SJSA1 (cell line): Measurements from ENCODE around the gene SRSF7. TPM values are rescaled to one million over a fixed set of nuclear protein-coding genes. Genes with fewer than 3 reads are reported as not detected.
"Not testable (repeated sequence)": the region's sequence is repeated elsewhere in the genome, so short reads cannot be mapped to it uniquely, and the experiment has no call there.

Source experiments
- DNase-seq, 2 experiments: peaks; one replicate each; pipeline ENCODE4 v3.0.0-alpha.2; 2015 to 2020; ENCODE audit warnings: low spot score in 2 of 2, low read depth in 1 of 2
- H3K27ac ChIP-seq: fragments of 250-450 bp; sonication (Bioruptor Pico); 2 replicates; pipeline ENCODE4 v1.5.1; 2020; ENCODE audit warnings: mild to moderate bottlenecking, moderate library complexity
- H3K27me3 ChIP-seq: fragments of 250-450 bp; sonication (Bioruptor Pico); replicated peaks from 2 replicates; pipeline ENCODE4 v1.5.1; 2020; ENCODE audit warnings: mild to moderate bottlenecking, moderate library complexity
- H3K36me3 ChIP-seq: fragments of 250-450 bp; sonication (Bioruptor Pico); 2 replicates; pipeline ENCODE4 v1.5.1; 2020; ENCODE audit warnings: mild to moderate bottlenecking
- H3K4me1 ChIP-seq: fragments of 250-450 bp; sonication (Bioruptor Pico); replicated peaks from 2 replicates; pipeline ENCODE4 v1.6.1; 2021; ENCODE audit warnings: mild to moderate bottlenecking
- H3K4me3 ChIP-seq: fragments of 250-450 bp; sonication (Bioruptor Pico); 2 replicates; pipeline ENCODE4 v1.5.1; 2020; ENCODE audit warnings: mild to moderate bottlenecking
- H3K9me3 ChIP-seq: fragments of 250-450 bp; sonication (Bioruptor Pico); replicated peaks from 2 replicates; pipeline ENCODE4 v1.5.1; 2020; ENCODE audit warnings: mild to moderate bottlenecking
- total RNA-seq: library from RNA; depleted of rRNA; stranded (reverse); fragments of >200 nt; shearing (Covaris generic); gene quantifications from 2 replicates; pipeline ENCODE4 v1.2.3, GENCODE V29; 2014

The SRSF7 gene
- total RNA-seq, 1 experiment from 2014 or later: 275 TPM

- no peak for DNase-seq
- no peak overlapping the region for H3K4me3 ChIP-seq
- no peak overlapping the region for H3K27ac ChIP-seq
These were observed 37.8 kb downstream of the SRSF7 start for GRCh38 chr2:38713338-38713737.

GRCh38 chr2:38712871-38713270 lies 38.3 kb downstream of the SRSF7 start:
- H3K9me3 ChIP-seq: no peaks in the 10 kb centered on the region
- H3K4me1 ChIP-seq: no peaks in the 10 kb centered on the region
- H3K36me3 ChIP-seq: no peaks in the 10 kb centered on the region
- H3K27me3 ChIP-seq: no peaks in the 10 kb centered on the region
- no peak overlapping the region for H3K4me3 ChIP-seq
- no peak for DNase-seq
- no peak overlapping the region for H3K27ac ChIP-seq

More at GRCh38 chr2:38713338-38713737, 37.8 kb downstream of the SRSF7 start:
- no peaks in the 10 kb centered on the region for H3K4me1 ChIP-seq
- H3K9me3 ChIP-seq: no peaks in the 10 kb centered on the region
- H3K27me3 ChIP-seq: no peaks in the 10 kb centered on the region
- no peaks in the 10 kb centered on the region for H3K36me3 ChIP-seq

GRCh38 chr2:38712413-38712812 lies 38.7 kb downstream of the SRSF7 start:
- no peak for DNase-seq
- Histone ChIP-seq H3K4me3 (no peak overlapping the region), H3K4me1 (no peaks in the 10 kb centered on the region), H3K36me3 (no peaks in the 10 kb centered on the region), H3K9me3 (no peaks in the 10 kb centered on the region), H3K27ac (no peak overlapping the region), H3K27me3 (no peaks in the 10 kb centered on the region)

GRCh38 chr2:38711558-38711957 lies 39.6 kb downstream of the SRSF7 start:
- Histone ChIP-seq H3K4me1 (no peaks in the 10 kb centered on the region), H3K9me3 (no peaks in the 10 kb centered on the region), H3K4me3 (no peak overlapping the region), H3K27ac (no peak overlapping the region), H3K36me3 (no peaks in the 10 kb centered on the region), H3K27me3 (no peaks in the 10 kb centered on the region)
- DNase-seq: no peak

- DNase-seq: no peak
- Histone ChIP-seq H3K4me1 (no peaks in the 10 kb centered on the region), H3K4me3 (no peak overlapping the region), H3K27me3 (no peaks in the 10 kb centered on the region), H3K27ac (no peak overlapping the region), H3K36me3 (no peaks in the 10 kb centered on the region), H3K9me3 (no peaks in the 10 kb centered on the region)
These were observed 41.5 kb downstream of the SRSF7 start for GRCh38 chr2:38709567-38710194.

- Histone ChIP-seq H3K9me3 (no peaks in the 10 kb centered on the region), H3K4me3 (no peak overlapping the region), H3K4me1 (no peaks in the 10 kb centered on the region), H3K27me3 (no peaks in the 10 kb centered on the region), H3K27ac (no peak overlapping the region), H3K36me3 (no peaks in the 10 kb centered on the region)
- DNase-seq: no peak
These were observed 42.1 kb downstream of the SRSF7 start for GRCh38 chr2:38708900-38709566.

GRCh38 chr2:38708491-38708890 lies 42.7 kb downstream of the SRSF7 start:
- not testable (repeated sequence) for H3K36me3 ChIP-seq, H3K27ac ChIP-seq, H3K27me3 ChIP-seq, H3K4me3 ChIP-seq, DNase-seq, H3K4me1 ChIP-seq, H3K9me3 ChIP-seq

- Histone ChIP-seq H3K36me3 (no peaks in the 10 kb centered on the region), H3K27me3 (no peaks in the 10 kb centered on the region), H3K27ac (no peak overlapping the region), H3K9me3 (no peaks in the 10 kb centered on the region), H3K4me3 (no peak overlapping the region), H3K4me1 (no peaks in the 10 kb centered on the region; the same call in 1 of the 2 replicates)
- no peak for DNase-seq
These were observed 44.3 kb downstream of the SRSF7 start for GRCh38 chr2:38706846-38707345.

- no peak overlapping the region for H3K4me3 ChIP-seq
- no peaks in the 10 kb centered on the region for H3K36me3 ChIP-seq
- no peaks in the 10 kb centered on the region for H3K27me3 ChIP-seq
- H3K4me1 ChIP-seq: no peaks in the 10 kb centered on the region; the same call in 1 of the 2 replicates
- no peak overlapping the region for H3K27ac ChIP-seq
- H3K9me3 ChIP-seq: no peaks in the 10 kb centered on the region
- DNase-seq: no peak
These were observed 46.5 kb downstream of the SRSF7 start for GRCh38 chr2:38704664-38705063.

- H3K4me1 ChIP-seq, DNase-seq, H3K36me3 ChIP-seq, H3K9me3 ChIP-seq, H3K4me3 ChIP-seq, H3K27ac ChIP-seq, H3K27me3 ChIP-seq: not testable (repeated sequence)
These were observed 47.8 kb downstream of the SRSF7 start for GRCh38 chr2:38703336-38703735.

- no peak overlapping the region for H3K27ac ChIP-seq
- no peak overlapping the region for H3K4me3 ChIP-seq
These were observed 48.7 kb downstream of the SRSF7 start for GRCh38 chr2:38702413-38702812.

GRCh38 chr2:38701542-38701941 lies 49.6 kb downstream of the SRSF7 start:
- Histone ChIP-seq H3K4me3 (no peak overlapping the region), H3K9me3 (no peaks in the 10 kb centered on the region), H3K36me3 (no peaks in the 10 kb centered on the region), H3K27ac (no peak overlapping the region), H3K27me3 (no peaks in the 10 kb centered on the region), H3K4me1 (no peaks in the 10 kb centered on the region; the same call in 1 of the 2 replicates)
- no peak for DNase-seq

More at GRCh38 chr2:38702413-38702812, 48.7 kb downstream of the SRSF7 start:
- no peaks in the 10 kb centered on the region for H3K9me3 ChIP-seq
- H3K27me3 ChIP-seq: no peaks in the 10 kb centered on the region
- no peaks in the 10 kb centered on the region for H3K36me3 ChIP-seq
- H3K4me1 ChIP-seq: no peaks in the 10 kb centered on the region; the same call in 1 of the 2 replicates
- DNase-seq: peak in 1 of 2 experiments; percentile 40

- Histone ChIP-seq H3K9me3 (no peaks in the 10 kb centered on the region), H3K27me3 (no peaks in the 10 kb centered on the region), H3K4me1 (no peaks in the 10 kb centered on the region; the same call in 1 of the 2 replicates), H3K36me3 (no peaks in the 10 kb centered on the region), H3K4me3 (no peak overlapping the region), H3K27ac (no peak overlapping the region)
- DNase-seq: no peak
These were observed 50.2 kb downstream of the SRSF7 start for GRCh38 chr2:38700881-38701458.

GRCh38 chr2:38700113-38700785 lies 50.9 kb downstream of the SRSF7 start:
- Histone ChIP-seq H3K4me1 (no peaks in the 10 kb centered on the region; the same call in 1 of the 2 replicates), H3K9me3 (no peaks in the 10 kb centered on the region), H3K36me3 (no peaks in the 10 kb centered on the region), H3K27me3 (no peaks in the 10 kb centered on the region), H3K27ac (no peak overlapping the region), H3K4me3 (no peak overlapping the region)
- DNase-seq: no peak
